ENCODE results near the gene SAMD8. TPM values are rescaled to one million over a fixed set of nuclear protein-coding genes. Genes with fewer than 3 reads are reported as not detected.
A peak's percentile ranks its signal among the peaks of the same experiment; 100 is the strongest.
"Not testable (repeated sequence)": the region's sequence is repeated elsewhere in the genome, so short reads cannot be mapped to it uniquely, and the experiment has no call there.

The SAMD8 gene
- polyA plus RNA-seq, 1 experiment = 14.2 TPM

DNA sequence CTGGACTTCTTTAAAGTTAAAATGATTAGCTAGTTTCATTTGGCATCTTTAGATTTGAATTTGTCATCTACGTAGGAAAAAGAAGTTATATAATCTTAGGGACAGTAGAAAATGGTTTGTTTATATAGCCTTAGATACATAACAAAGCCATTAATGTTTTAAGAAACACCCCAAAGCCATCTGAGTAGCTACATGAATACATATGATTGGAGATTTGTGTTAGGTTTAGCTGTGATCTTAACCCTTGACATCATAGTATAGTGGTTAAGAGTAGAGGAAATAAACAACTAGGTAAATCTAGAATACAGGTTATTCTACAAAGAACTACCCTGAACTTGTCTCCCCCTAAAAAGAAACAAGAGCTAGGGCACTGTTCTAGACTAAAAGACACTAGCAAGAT, 18.1 kb downstream of the SAMD8 start:
- TF ChIP-seq CTCF (IDR thresholded peaks at IDR 0.05; ENCODE audit: insufficient read depth, low read depth, low read length) = no peak
- ChIA-PET CTCF (interaction anchor here (1.0 kb wide), 2 partner anchors 101 to 866 kb away, joined by 3 to 5 read pairs; no protein-coding TSS in a partner anchor), POLR2A (no interaction called here)
- H3K36me3 ChIP-seq (ENCODE audit: control insufficient read depth, insufficient read depth, low read length) = peaks cover 4% of the 10 kb centered on the region
- no peaks in the 10 kb centered on the region for H3K27me3 ChIP-seq (ENCODE audit: control insufficient read depth, insufficient read depth, low read length)
- H3K4me3 ChIP-seq (ENCODE audit: low read depth, low read length) = no peak overlapping the region
- no peak for DNase-seq (ENCODE audit: low read depth)

DNA sequence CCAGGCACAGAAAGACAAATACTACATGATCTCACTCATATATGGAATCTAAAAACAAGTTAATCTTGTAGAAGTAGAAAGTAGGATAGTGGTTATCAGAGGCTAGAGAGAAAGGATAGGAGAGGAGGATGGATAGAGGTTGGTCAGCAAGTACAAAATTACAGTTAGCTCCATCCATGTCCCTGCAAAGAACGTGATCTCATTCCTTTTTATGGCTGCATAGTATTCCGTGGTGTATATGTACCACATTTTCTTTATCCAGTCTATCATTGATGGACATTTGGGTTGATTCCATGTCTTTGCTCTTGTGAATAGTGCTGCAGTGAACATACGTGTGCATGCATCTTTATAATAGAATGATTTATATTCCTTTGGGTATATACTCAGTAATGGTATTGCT, 22.2 kb downstream of the SAMD8 start:
- H3K27me3 ChIP-seq (ENCODE audit: control insufficient read depth, insufficient read depth, low read length); POLR2A ChIA-PET; H3K4me3 ChIP-seq (ENCODE audit: low read depth, low read length); H3K36me3 ChIP-seq (ENCODE audit: control insufficient read depth, insufficient read depth, low read length); CTCF ChIA-PET; DNase-seq (ENCODE audit: low read depth): not testable (repeated sequence)

GRCh38 chr10:75136346-75136745, 24.9 kb downstream of the SAMD8 start:
- Histone ChIP-seq H3K4me3 (ENCODE audit: low read depth, low read length) (no peak overlapping the region), H3K27me3 (ENCODE audit: control insufficient read depth, insufficient read depth, low read length) (no peaks in the 10 kb centered on the region), H3K36me3 (ENCODE audit: control insufficient read depth, insufficient read depth, low read length) (no peaks in the 10 kb centered on the region)
- no peak for TF ChIP-seq CTCF (IDR thresholded peaks at IDR 0.05; ENCODE audit: insufficient read depth, low read depth, low read length)
- ChIA-PET CTCF (interaction anchor here (0.6 to 1.2 kb wide), 2 partner anchors 19 to 32 kb away, joined by 3 read pairs; no protein-coding TSS in a partner anchor), POLR2A (no interaction called here)
- no peak for DNase-seq (ENCODE audit: low read depth)

- CTCF ChIA-PET = interaction anchor here (1.7 to 1.9 kb wide), 2 partner anchors 10 to 98 kb away, joined by 4 to 5 read pairs; partner anchors contain the start of gene COMTD1
- TF ChIP-seq CTCF (IDR thresholded peaks at IDR 0.05; ENCODE audit: insufficient read depth, low read depth, low read length) = no peak
Observed at GRCh38 chr10:75137533-75138438, 26.3 kb downstream of the SAMD8 start.

GRCh38 chr10:75140246-75140645, 28.8 kb downstream of the SAMD8 start:
- Histone ChIP-seq H3K36me3 (ENCODE audit: control insufficient read depth, insufficient read depth, low read length) (no peaks in the 10 kb centered on the region), H3K4me3 (ENCODE audit: low read depth, low read length) (no peak overlapping the region), H3K27me3 (ENCODE audit: control insufficient read depth, insufficient read depth, low read length) (no peaks in the 10 kb centered on the region)
- no peak for TF ChIP-seq CTCF (IDR thresholded peaks at IDR 0.05; ENCODE audit: insufficient read depth, low read depth, low read length)
- ChIA-PET POLR2A (no interaction called here), CTCF (no interaction called here)
- no peak for DNase-seq (ENCODE audit: low read depth)

More at GRCh38 chr10:75137533-75138438, 26.3 kb downstream of the SAMD8 start:
- no peaks in the 10 kb centered on the region for H3K36me3 ChIP-seq (ENCODE audit: control insufficient read depth, insufficient read depth, low read length)
- H3K4me3 ChIP-seq (ENCODE audit: low read depth, low read length) = no peak overlapping the region
- peak; percentile 58 for DNase-seq (ENCODE audit: low read depth)
- POLR2A ChIA-PET = interaction anchor here (0.5 to 0.7 kb wide), 2 partner anchors 10 kb away, joined by 3 to 6 read pairs; no protein-coding TSS in a partner anchor
- no peaks in the 10 kb centered on the region for H3K27me3 ChIP-seq (ENCODE audit: control insufficient read depth, insufficient read depth, low read length)
